ENCODE results near the gene MESP1. TPM values are rescaled to one million over a fixed set of nuclear protein-coding genes. Genes with fewer than 3 reads are reported as not detected.

Gene MESP1
- total and polyA plus RNA-seq, 2 of the 13 experiments (the other 11 are each of a cell fraction or from before 2014, with no cell fraction given): not detected

GRCh38 chr15:89781891-89782618 is 31.0 kb upstream of the MESP1 start (continued):
- TF ChIP-seq MAFF (IDR thresholded peaks at IDR 0.05; ENCODE audit: low read depth, low read length) (peak; percentile 59), CBX2 (IDR thresholded peaks at IDR 0.05; ENCODE audit: low read depth, low read length) (no peak), CBX2 (CRISPR knock-in tag; IDR thresholded peaks at IDR 0.05; ENCODE audit: low read depth) (no peak), RARA (CRISPR knock-in tag; IDR thresholded peaks at IDR 0.05) (peak; percentile 73), DPF2 (CRISPR knock-in tag; IDR thresholded peaks at IDR 0.05; ENCODE audit: borderline replicate concordance, low read depth) (no peak), ZNF703 (CRISPR knock-in tag; IDR thresholded peaks at IDR 0.05; ENCODE audit: borderline replicate concordance) (no peak), ZNF20 (CRISPR knock-in tag; IDR thresholded peaks at IDR 0.05) (no peak), BCL6 (CRISPR knock-in tag; IDR thresholded peaks at IDR 0.05) (peak; percentile 90), SKI (IDR thresholded peaks at IDR 0.05; ENCODE audit: partially characterized antibody) (peak; percentile 82), ZBTB14 (CRISPR knock-in tag; IDR thresholded peaks at IDR 0.05) (no peak), YY1 (IDR thresholded peaks at IDR 0.05; ENCODE audit: insufficient read depth, insufficient replicate concordance, low read depth, low read length) (peak; percentile 61), ZBTB43 (CRISPR knock-in tag; conservative IDR thresholded peaks at IDR 0.05) (no peak), ZNF652 (CRISPR knock-in tag; IDR thresholded peaks at IDR 0.05; ENCODE audit: borderline replicate concordance, low read depth) (no peak), MAFK (conservative IDR thresholded peaks at IDR 0.05 in 1 of 2, IDR thresholded peaks at IDR 0.05 in 1 of 2; ENCODE audit: low read length in 2 of 2) (peak; percentile 63 to 78), MAFG (CRISPR knock-in tag; IDR thresholded peaks at IDR 0.05) (peak; percentile 73), GMEB2 (CRISPR knock-in tag; IDR thresholded peaks at IDR 0.05; ENCODE audit: low read depth) (no peak), NR2F1 (CRISPR knock-in tag; IDR thresholded peaks at IDR 0.05) (0 out of 4 replicates have a peak, but pooled peaks of 1 of the 2 experiments have one; percentile 16), SALL1 (CRISPR knock-in tag; IDR thresholded peaks at IDR 0.05) (peak; percentile 70; the same call in 1 of the 2 replicates), ZNF263 (CRISPR knock-in tag; IDR thresholded peaks at IDR 0.05) (no peak)

All from HepG2 (cell line).